GM21619 (cell line): Measurements from ENCODE around the gene TMEM132D.

ENCODE experiments used
- ATAC-seq: cut with Tn5 transposase; IDR thresholded peaks from one replicate; pipeline ENCODE4 v1.9.1; 2021; ENCODE audit not compliant: unreplicated experiment

Gene TMEM132D

GRCh38 chr12:129373746-129374145, 530.1 kb downstream of the TMEM132D start:
- no peak for ATAC-seq

DNA sequence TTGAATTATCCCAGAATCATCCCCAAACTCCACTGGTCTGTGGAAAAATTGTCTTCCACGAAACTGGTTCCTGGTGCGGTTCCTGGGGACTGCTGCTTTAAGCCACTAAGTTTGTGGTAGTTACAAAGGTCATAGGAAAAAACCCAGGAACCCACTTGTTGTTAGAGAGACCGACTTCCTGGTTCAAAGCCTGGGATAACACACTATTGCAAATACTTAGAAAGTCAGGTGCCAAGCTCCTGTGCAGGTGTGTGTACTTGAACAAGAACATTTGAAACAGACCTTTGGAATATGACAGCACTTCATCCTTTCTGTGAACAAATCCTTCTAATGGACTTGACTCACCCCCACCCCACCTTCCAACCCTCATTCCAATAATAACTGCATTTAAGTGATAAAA, 530.9 kb downstream of the TMEM132D start:
- ATAC-seq = no peak

DNA sequence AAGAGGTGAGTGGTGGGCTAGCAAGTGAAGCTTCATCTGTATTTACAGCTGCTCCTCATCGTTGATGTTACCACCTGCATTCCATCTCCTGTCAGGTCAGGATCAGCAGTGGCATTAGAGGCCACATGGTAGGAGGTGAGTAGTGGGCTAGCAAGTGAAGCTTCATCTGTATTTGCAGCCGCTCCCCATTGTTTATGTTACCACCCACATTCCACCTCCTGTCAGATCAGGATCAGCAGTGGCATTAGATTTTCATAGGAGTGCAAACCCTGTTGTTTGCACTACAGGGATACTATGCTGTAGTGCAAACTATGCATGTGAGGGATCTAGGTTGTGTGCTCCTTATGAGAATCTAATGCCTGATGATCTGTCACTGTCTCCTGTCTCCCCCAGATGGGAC, 531.5 kb downstream of the TMEM132D start:
- no peak for ATAC-seq

DNA sequence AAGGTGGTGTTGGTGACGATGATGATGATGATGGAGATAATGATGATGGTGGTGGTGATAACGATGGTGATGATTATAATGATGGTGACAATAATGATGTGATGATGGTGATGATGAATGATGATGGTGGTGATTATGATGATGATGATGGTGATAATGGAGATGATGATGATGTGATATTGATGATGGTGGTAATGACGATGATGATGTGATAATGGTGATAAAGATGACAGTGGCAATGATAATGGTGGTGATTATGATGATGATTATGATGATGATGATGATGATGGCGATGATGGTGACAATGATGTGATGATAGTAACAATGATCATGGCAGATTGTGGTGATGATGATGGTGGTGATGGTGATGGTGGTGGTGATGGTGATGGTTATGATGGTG, 532.6 kb downstream of the TMEM132D start:
- no peak for ATAC-seq

DNA sequence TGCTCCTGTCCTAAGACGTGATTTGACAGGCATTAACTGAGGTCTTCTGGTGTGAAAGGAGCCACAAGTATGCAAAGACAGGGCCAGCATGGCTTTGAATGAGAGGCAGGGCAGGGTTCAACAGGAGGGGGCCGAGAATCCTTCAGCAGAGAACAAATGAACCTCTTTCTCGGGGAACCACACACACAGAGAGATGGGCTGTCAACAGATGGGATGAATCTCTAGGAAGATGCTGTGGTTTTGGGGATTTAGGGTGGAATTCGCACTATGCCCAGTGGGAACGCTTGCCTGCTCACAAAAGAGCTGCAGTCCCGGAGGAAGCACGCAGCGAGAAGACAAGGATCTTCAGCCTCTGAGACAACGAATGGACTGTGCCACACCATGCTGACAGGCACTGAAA, 537.2 kb downstream of the TMEM132D start:
- no peak for ATAC-seq

GRCh38 chr12:129363041-129363440, 540.8 kb downstream of the TMEM132D start:
- no peak for ATAC-seq

DNA sequence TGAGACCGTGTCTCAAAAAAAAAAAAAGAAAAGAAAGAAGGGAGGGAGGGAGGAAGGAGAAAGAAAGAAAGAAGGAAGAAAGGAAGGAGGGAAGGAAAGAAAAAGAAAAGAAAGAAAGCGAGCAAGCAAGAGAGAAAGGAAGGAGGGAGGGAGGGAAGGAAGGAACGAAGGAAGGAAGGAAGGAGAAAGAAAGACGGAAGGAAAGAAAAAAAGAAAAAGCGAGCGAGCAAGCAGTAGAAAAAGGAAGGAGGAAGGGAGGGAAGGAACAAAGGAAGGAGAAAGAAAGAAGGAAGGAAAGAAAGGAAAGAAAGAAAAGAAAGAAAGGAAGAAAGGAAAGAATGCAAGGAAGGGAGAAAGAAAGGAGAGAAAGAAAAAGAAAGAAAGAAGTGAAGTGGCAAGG, 546.6 kb downstream of the TMEM132D start:
- no peak for ATAC-seq

- no peak for ATAC-seq
Measured at GRCh38 chr12:129351481-129351880, 552.3 kb downstream of the TMEM132D start.

DNA sequence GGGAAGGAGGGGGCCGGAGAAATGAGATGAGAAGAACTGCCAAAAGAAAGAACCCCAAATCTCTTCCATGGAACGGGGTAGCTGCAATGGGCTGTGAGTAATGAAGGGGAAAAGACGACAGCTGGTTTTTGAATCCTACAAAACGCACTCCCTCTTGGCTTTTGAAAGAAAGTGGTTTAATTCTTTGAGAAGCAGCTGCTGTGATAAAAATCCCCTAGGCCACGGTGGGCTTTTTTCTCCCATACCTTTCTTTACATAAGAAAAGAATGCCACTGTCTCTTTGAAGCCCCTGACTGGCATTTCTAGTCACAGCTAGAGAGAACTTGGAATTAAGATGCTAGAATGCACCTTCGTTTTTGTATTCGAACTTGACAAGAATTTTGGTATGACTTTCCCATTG, 564.5 kb downstream of the TMEM132D start:
- no peak for ATAC-seq

GRCh38 chr12:129337413-129337812, 566.4 kb downstream of the TMEM132D start:
- no peak for ATAC-seq

GRCh38 chr12:129335773-129336172, 568.1 kb downstream of the TMEM132D start:
- ATAC-seq = no peak

GRCh38 chr12:129332286-129332685, 571.5 kb downstream of the TMEM132D start:
- ATAC-seq = no peak

DNA sequence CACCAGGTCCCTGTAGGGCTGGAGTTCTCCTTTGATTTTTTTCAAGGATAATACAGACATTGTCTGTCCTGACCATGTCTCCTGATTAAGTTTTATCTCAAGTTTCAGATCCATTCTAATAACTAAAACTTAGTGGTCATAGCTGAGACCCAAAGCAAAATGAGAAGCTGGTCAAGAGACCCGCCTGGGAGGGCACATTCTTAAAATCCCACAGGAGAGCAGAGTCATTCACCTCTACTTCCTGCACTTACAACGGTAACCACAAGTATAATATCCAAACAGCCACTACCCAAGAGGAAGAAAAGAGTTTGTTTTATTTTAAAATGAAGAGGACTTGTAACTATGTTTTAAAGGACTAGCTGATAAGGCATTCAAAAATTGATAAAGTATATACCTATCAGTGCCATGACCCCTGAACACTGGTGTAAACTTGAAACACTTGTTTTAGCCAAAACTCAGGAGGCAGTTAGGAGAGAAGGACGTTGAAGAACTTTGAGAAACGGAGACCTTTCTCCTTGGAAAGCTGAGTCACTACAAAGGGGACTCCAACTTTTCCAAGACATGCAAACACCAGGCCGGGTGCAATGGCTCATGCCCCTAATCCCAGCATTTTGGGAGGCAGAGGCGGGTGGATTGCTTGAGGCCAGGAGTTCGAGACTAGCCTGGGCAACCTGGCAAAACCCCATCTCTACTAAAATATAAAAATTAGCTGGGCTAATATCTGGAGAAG, 572.3 kb downstream of the TMEM132D start:
- no peak for ATAC-seq

DNA sequence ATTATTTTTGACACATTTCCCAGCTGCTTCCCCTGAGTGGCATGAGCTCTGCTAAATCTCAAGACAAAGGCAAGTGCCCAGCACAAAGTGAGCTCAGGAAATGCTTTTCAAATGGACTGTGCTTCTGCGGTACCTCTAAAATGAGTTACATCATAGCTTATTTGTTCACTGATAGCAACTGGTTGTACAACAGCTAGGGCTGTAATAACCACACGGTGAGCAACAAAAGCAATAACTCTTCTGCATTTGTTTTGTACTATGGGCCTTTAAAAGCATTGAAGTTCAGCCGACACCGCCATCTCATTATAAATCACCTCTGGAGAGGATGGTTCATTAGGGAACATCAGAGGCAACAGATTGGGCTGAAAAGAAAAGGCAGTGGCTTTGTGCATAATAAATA, 575.6 kb downstream of the TMEM132D start:
- ATAC-seq = no peak

DNA sequence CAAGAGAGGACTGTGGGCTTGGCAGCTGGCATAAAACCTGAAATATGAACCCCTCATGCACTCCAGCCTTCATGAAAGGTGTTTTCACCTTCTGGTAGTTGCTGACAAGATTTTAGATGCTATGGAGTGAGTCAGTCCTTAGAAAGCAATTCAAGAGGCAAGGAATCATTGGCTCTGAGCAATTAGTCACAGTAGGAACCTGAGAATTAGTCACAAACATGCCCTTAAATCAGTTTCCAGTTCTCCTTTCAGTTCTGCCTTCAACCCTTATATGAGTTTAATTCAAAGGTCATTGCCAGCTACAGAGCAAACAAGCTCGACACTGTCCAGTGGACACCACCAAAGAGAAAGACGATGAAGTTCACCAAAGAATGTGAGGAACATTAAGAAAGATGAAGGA, 578.3 kb downstream of the TMEM132D start:
- ATAC-seq = no peak

GRCh38 chr12:129312048-129312447, 591.8 kb downstream of the TMEM132D start:
- no peak for ATAC-seq

DNA sequence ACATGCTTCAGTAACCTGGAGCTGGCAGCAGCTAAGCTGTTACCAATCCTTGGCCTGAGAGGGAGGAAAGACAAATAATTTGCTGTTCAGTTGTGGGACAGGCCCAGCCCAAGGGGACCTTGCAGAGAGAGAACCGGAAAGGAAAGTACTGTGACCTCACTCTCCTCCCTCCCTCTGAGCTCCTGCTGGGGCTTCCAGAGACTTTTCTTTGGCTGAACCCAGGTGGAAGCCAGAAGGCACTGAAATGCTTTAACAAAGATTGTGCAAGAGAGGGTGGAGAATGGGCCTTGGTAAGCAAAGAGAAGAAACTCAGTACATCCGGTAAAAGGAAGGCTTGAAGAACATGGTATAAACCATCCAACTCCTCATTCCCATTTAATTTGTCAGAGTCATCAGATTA, 593.5 kb downstream of the TMEM132D start:
- no peak for ATAC-seq

- ATAC-seq = no peak
Measured at GRCh38 chr12:129305851-129306250, 598.0 kb downstream of the TMEM132D start.

GRCh38 chr12:129304529-129304928, 599.3 kb downstream of the TMEM132D start:
- no peak for ATAC-seq

DNA sequence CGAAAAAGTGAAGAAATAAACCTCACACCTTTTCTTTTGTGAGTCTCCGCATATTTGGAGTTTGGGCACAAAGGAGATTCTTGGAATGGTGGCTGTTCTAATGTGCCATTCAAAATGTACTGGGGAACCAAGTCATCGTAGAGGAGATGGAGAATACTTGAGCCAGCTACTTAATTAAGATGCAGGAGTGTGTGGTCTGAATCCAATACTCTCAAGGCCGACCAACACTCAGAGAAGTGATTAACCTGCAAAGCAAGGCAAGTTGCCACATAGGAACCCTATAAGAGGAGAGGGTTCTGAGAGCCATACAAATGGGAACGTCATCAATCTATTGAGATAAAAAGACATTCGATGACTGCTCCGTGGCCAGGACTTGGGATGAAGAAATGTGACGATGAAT, 603.8 kb downstream of the TMEM132D start:
- ATAC-seq = no peak

GRCh38 chr12:129298921-129299320, 604.9 kb downstream of the TMEM132D start:
- no peak for ATAC-seq

DNA sequence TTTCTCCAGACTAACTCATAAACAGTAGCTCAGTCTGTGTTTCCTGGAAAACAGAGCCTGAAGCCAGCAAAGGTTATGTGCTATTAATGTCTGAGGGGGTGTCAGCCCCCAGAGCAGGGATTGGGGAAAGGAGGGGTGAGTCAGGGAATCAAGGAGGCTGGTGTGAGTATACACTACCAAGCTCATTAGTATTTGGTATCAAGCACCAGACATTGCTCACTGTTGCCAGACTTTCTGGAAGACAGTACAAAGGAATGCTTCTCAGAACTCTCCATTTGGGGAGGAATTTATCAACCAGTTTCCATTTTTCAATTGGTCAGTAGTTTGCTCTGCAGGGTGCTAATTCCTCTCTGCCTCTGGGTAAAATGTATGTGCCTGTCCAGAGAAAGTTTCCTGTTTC, 607.2 kb downstream of the TMEM132D start:
- ATAC-seq = no peak

- no peak for ATAC-seq
Measured at GRCh38 chr12:129294868-129295267, 609.0 kb downstream of the TMEM132D start.
